Keratinocyte (primary cell): ENCODE results near the gene CCNYL1. TPM values are rescaled to one million over a fixed set of nuclear protein-coding genes. Genes with fewer than 3 reads are reported as not detected.
"Not testable (repeated sequence)": the region's sequence is repeated elsewhere in the genome, so short reads cannot be mapped to it uniquely, and the experiment has no call there.

Source experiments
- DNase-seq: peaks from one replicate; pipeline ENCODE4 v3.0.0-alpha.2; 2011; ENCODE audit warnings: low read depth, missing footprints, low spot score
- FAIRE-seq: peaks from 2 replicates; lab custom pipeline; 2011; peaks lifted over from hg19 to GRCh38; lab: Jason Lieb, UNC
- H2AFZ ChIP-seq: 2 replicates; pipeline ENCODE4 v1.6.0; 2012; ENCODE audit warnings: low read length, control low read depth, inconsistent platforms; ENCODE audit not compliant: control insufficient read depth
- H3K27ac ChIP-seq: 2 replicates; pipeline ENCODE4 v1.5.1; 2011; ENCODE audit warnings: low read length; ENCODE audit not compliant: control insufficient read depth, insufficient read depth
- H3K27me3 ChIP-seq: 3 replicates; pipeline ENCODE4 v1.6.0; 2011; ENCODE audit warnings: low read length; ENCODE audit not compliant: control insufficient read depth, insufficient read depth; ENCODE audit errors: extremely low read depth
- H3K36me3 ChIP-seq, 2 experiments: 2 replicates in 1 of 2; 3 replicates in 1 of 2; pipeline ENCODE4 v1.5.1; 2011; ENCODE audit warnings: low read length in 2 of 2, mild to moderate bottlenecking in 1 of 2; ENCODE audit not compliant: control insufficient read depth in 2 of 2, insufficient read depth in 2 of 2; ENCODE audit errors: extremely low read depth in 1 of 2
- H3K4me1 ChIP-seq: 3 replicates; pipeline ENCODE4 v1.5.1; 2011; ENCODE audit warnings: low read length; ENCODE audit not compliant: control insufficient read depth, insufficient read depth; ENCODE audit errors: extremely low read depth
- H3K4me2 ChIP-seq: 3 replicates; pipeline ENCODE4 v1.6.0; 2011; ENCODE audit warnings: low read depth, low read length; ENCODE audit not compliant: control insufficient read depth, insufficient read depth; ENCODE audit errors: extremely low read depth
- H3K4me3 ChIP-seq, 3 experiments: fragments of 200-600 bp in 1 of 3; sonication (generic) in 1 of 3; 2 replicates in 2 of 3; 3 replicates in 1 of 3; pipeline ENCODE4 v1.5.1; 2011 to 2016; ENCODE audit warnings: low read length in 3 of 3, mild to moderate bottlenecking in 3 of 3, control low read depth in 2 of 3, inconsistent platforms in 1 of 3, low read depth in 1 of 3, mixed read lengths in 1 of 3, mixed run types in 1 of 3, moderate library complexity in 1 of 3; ENCODE audit not compliant: control insufficient read depth in 2 of 3, insufficient read depth in 2 of 3; ENCODE audit errors: extremely low read depth in 1 of 3
- H3K79me2 ChIP-seq: 2 replicates; pipeline ENCODE4 v1.6.0; 2012; ENCODE audit warnings: low read length; ENCODE audit not compliant: control insufficient read depth, insufficient read depth
- H3K9ac ChIP-seq: 3 replicates; pipeline ENCODE4 v1.6.0; 2011; ENCODE audit warnings: low read length; ENCODE audit not compliant: control insufficient read depth, insufficient read depth; ENCODE audit errors: extremely low read depth
- H3K9me1 ChIP-seq: 3 replicates; pipeline ENCODE4 v1.6.0; 2011; ENCODE audit warnings: low read length; ENCODE audit not compliant: control insufficient read depth, insufficient read depth; ENCODE audit errors: extremely low read depth
- H3K9me3 ChIP-seq: 2 replicates; pipeline ENCODE4 v1.5.1; 2012; ENCODE audit warnings: low read depth, low read length; ENCODE audit not compliant: control insufficient read depth
- H4K20me1 ChIP-seq: 3 replicates; pipeline ENCODE4 v1.6.0; 2011; ENCODE audit warnings: low read length; ENCODE audit not compliant: control insufficient read depth, insufficient read depth; ENCODE audit errors: extremely low read depth
- CTCF ChIP-seq, 3 experiments: IDR thresholded peaks in 1 of 3; conservative IDR thresholded peaks in 1 of 3; optimal IDR thresholded peaks in 1 of 3; 2 replicates in 2 of 3; 3 replicates in 1 of 3; pipeline versions ENCODE3 to v1.5.1; 2011; ENCODE audit warnings: low read length in 3 of 3, mild to moderate bottlenecking in 3 of 3, moderate library complexity in 2 of 3, control low read depth in 1 of 3, inconsistent platforms in 1 of 3; ENCODE audit not compliant: insufficient read depth in 2 of 3; ENCODE audit errors: extremely low read depth in 1 of 3
- EZH2 ChIP-seq: IDR thresholded peaks from one replicate; pipeline ENCODE4 v1.6.1; 2012; ENCODE audit warnings: inconsistent platforms, mild to moderate bottlenecking, low read length, moderate library complexity
- dilution Hi-C: fragments of 300-500 bp; cut with MboI; formaldehyde crosslinking; loops from one replicate; pipeline ENCODE4 v1.7.0; 2020; ENCODE audit warnings: low sequenced_read_pairs; ENCODE audit not compliant: extremely low pct_ligation_motif_present
- polyA plus RNA-seq, 5 experiments: library from polyadenylated mRNA; depleted of rRNA in 3 of 5; stranded (reverse) in 3 of 5; stranded (forward) in 1 of 5; unstranded in 1 of 5; fragments of >200 nt; gene quantifications; 1 replicate in 1 of 5; 2 replicates in 3 of 5; 3 replicates in 1 of 5; pipeline versions ENCODE4 v1.2.1 to v1.2.3, GENCODE V29; 2011 to 2012; ENCODE audit warnings: missing spikeins in 2 of 5, low read depth in 1 of 5, low replicate concordance in 1 of 5

CCNYL1 gene
- polyA plus RNA-seq, 1 donor (not counting 4 experiments of a cell fraction or from before 2014, with no cell fraction given) = 29.9 TPM

- DNase-seq (no peak), FAIRE-seq (no peak)
- Histone ChIP-seq H3K9me1 (peaks cover 2% of the 10 kb centered on the region), H2AFZ (no peak overlapping the region), H4K20me1 (no peaks in the 10 kb centered on the region), H3K27ac (no peak overlapping the region), H3K79me2 (peaks cover 5% of the 10 kb centered on the region), H3K9ac (no peak overlapping the region), H3K4me3 (no peak overlapping the region), H3K36me3 (peaks cover 0 to 4% of the 10 kb centered on the region in 2 experiments), H3K9me3 (no peaks in the 10 kb centered on the region), H3K27me3 (no peaks in the 10 kb centered on the region), H3K4me1 (no peaks in the 10 kb centered on the region), H3K4me2 (no peak overlapping the region)
- dilution Hi-C loops = loop anchor here (25.0 kb wide), 1 partner anchor 302 kb away; no protein-coding TSS in a partner anchor
- no peak for TF ChIP-seq EZH2
- TF ChIP-seq CTCF (optimal IDR thresholded peaks at IDR 0.05 in 1 of 3, IDR thresholded peaks at IDR 0.05 in 1 of 3, conservative IDR thresholded peaks at IDR 0.05 in 1 of 3; ENCODE audit: extremely low read depth in 1 of 3, insufficient read depth in 2 of 3, low read length in 3 of 3) = no peak
These were observed 48.5 kb downstream of the CCNYL1 start for GRCh38 chr2:207759890-207760289.

GRCh38 chr2:207760453-207760852, 49.0 kb downstream of the CCNYL1 start:
- no peaks in the 10 kb centered on the region for H4K20me1 ChIP-seq
- H3K9me3 ChIP-seq = no peaks in the 10 kb centered on the region
- H3K27me3 ChIP-seq = no peaks in the 10 kb centered on the region
- H3K4me1 ChIP-seq = no peaks in the 10 kb centered on the region
- H3K4me2 ChIP-seq = no peak overlapping the region
- H3K4me3 ChIP-seq = no peak overlapping the region
- H3K36me3 ChIP-seq = peaks cover 0 to 3% of the 10 kb centered on the region in 2 experiments
- peaks cover 8% of the 10 kb centered on the region for H3K79me2 ChIP-seq
- DNase-seq (no peak), FAIRE-seq (no peak)
- no peak overlapping the region for H2AFZ ChIP-seq
- peaks cover 2% of the 10 kb centered on the region for H3K9me1 ChIP-seq
- dilution Hi-C loops = loop anchor here (25.0 kb wide), 1 partner anchor 302 kb away; no protein-coding TSS in a partner anchor
- H3K27ac ChIP-seq = no peak overlapping the region
- no peak overlapping the region for H3K9ac ChIP-seq
- no peak for TF ChIP-seq CTCF (optimal IDR thresholded peaks at IDR 0.05 in 1 of 3, IDR thresholded peaks at IDR 0.05 in 1 of 3, conservative IDR thresholded peaks at IDR 0.05 in 1 of 3; ENCODE audit: extremely low read depth in 1 of 3, insufficient read depth in 2 of 3, low read length in 3 of 3)
- no peak for TF ChIP-seq EZH2

GRCh38 chr2:207761426-207761825, 50.0 kb downstream of the CCNYL1 start:
- not testable (repeated sequence) for H4K20me1 ChIP-seq, H3K9me1 ChIP-seq, H3K27me3 ChIP-seq, H3K4me3 ChIP-seq, H3K27ac ChIP-seq, H3K9me3 ChIP-seq, H3K36me3 ChIP-seq, H3K4me1 ChIP-seq, DNase-seq, H2AFZ ChIP-seq, H3K9ac ChIP-seq, FAIRE-seq, H3K4me2 ChIP-seq
- dilution Hi-C loops = loop anchor here (25.0 kb wide), 1 partner anchor 301 kb away; no protein-coding TSS in a partner anchor
- peaks cover 13% of the 10 kb centered on the region for H3K79me2 ChIP-seq
